DMS 273 treated with DMSO at 0.1 percent for 48 hours (cell line): ENCODE results near the gene PLCB4.
"Not testable (repeated sequence)": the region's sequence is repeated elsewhere in the genome, so short reads cannot be mapped to it uniquely, and the experiment has no call there.

Source experiments
- DNase-seq: peaks from one replicate; lab custom pipeline; 2025; lab: John Stamatoyannopoulos, UW

The PLCB4 gene

DNA sequence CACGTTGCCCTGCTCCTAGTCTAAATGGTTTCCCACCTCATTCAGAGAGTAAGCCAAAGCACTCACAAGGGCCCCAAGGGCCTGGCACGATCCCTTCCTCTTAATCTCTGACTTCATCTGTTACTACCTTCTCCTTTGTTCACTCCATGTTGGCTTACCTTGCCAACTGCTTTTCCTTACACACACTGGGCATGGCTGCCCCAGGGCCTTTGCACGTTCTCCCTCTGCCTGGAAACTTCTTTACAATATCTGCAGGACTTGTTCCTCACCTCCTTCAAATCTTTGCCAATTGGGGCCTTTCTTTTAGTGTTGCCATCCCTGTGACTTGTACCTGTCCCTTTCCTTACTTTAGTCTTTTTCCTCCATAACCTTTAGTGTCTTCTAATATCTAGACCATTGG is 73.9 kb downstream of the PLCB4 start:
- no peak for DNase-seq

DNA sequence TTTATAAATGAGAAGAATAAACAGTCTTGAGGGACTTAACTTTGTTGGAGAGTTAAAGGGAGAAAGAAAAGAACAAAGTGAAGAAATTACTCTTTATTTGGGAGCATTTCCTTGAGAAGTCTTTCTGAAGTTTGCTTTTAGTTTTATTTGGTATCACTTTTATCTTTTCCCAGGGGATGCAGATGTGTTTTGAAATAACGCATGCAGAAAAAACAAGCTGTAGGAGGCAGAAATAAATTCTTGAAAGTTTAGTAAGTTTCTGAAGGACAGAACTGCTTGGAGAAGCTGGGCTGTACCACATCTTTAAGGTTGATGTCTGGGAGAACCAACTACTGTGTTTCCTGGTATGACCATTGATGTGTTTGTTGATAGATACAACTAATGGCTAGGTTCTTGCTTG is 75.0 kb downstream of the PLCB4 start:
- DNase-seq = no peak

DNA sequence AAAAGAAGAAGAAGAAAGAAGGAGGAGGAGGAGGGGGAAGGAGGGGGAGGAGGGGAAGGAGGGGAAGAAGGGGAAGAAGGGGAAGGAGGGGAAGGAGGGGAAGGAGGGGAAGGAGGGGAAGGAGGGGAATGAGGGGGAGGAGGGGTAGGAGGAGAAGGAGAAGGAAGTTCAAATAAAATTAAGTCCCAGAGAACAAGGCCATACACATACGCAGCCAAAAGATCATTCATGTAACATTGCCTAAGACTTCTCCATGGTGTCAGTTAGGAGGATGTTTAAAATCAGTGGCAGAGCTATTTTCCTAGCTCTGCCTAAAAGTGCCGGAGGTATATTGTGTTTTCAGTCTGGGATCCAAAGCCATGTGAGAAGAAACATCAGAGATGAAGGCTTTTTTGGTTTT is 75.8 kb downstream of the PLCB4 start:
- no peak for DNase-seq

DNA sequence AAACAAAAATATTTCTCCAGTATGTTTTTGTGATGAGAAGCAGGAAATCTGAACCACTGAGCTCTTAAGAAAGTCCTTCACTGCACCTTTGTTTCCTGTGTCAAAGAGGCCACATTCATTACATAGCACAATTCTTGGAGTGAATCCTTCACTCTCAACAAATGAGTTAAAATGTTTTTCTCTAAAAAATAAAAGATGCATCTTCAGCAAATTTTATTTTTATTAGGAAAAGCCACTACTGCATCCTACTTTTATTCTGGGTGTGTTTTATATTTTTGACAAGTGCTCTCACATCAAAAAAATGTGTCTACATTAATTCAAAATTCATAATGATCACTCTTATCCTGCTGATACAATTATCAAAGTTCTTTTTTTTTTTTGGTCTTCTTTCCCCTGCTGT is 76.3 kb downstream of the PLCB4 start:
- DNase-seq = no peak

DNA sequence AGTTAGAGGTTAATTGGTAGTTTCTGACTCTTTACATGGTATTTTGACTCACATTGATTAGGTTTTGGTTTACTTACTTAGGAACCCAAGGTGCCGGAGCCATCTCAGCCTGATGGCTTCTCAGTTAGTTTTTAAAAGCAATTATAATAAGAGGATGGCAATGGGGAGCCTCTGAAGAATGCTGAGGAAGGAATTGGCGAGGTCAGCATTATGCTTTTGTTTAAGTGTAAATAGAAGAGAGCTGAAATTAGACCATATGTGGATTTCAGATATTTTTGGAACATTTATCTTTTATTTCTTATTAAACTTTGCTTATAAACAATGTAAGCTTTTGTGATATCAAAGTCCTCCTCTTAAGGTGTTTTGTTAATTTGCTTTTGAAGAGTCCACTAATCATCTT is 77.8 kb downstream of the PLCB4 start:
- no peak for DNase-seq

DNA sequence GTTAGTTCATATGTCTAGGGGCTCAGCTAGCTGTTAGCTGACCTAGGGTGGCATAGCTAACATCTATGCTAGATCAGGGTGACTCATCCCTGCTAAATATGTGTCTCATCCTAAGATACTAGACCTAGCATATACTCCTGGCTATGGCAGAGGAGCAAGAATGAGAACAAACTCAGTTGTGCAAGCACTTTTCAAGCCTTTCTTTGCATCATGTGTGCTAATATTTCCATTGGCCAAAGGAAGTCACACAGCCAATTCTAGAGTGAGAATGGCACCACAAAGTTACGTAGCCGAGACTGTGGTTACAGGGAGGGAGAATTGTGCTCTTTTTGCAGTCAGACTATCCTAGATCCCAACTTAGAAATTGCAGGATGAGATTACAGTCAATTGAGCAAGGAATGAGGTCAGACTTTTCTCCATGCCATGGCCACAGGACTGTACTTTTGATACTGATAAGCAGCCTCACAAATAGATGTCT is 78.7 kb downstream of the PLCB4 start:
- DNase-seq = no peak

DNA sequence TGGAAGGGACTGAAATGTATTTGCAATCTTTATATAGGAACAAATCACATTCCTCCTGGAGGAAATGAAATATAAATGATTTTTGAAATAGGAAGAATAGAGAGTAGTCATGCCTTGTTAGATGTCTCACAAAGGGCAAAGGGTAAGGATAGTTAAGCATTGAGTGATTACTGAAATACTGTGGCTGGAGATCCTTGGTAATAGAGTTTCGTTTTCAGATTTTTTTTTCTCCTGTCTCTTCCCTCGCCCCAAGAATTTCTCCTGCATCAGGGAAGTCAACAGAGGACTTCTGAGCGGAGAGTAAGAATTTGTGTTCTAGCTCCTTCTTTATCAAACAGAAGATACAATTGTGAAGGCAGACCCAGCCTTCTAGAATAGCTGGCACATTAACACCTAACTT is 79.4 kb downstream of the PLCB4 start:
- no peak for DNase-seq

DNA sequence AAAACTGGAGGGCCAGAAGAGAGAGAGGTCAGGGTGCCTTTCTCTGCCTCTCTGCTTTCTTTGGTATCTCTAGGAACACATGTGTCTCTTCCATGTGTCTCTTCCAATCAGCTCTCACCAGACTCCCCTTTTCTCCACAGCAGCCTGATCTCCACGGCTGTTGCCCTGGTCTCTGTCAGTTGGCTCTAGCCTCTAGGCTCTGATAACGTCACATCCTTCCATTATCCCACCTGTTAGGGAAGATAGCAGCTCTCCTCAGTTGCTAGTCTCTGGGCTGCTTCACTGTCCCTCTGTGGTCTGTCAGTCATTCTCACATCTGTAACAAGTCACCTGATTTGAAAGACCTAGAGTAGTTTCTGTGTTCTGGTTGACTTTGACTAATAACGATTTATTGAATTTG is 80.2 kb downstream of the PLCB4 start:
- no peak for DNase-seq

DNA sequence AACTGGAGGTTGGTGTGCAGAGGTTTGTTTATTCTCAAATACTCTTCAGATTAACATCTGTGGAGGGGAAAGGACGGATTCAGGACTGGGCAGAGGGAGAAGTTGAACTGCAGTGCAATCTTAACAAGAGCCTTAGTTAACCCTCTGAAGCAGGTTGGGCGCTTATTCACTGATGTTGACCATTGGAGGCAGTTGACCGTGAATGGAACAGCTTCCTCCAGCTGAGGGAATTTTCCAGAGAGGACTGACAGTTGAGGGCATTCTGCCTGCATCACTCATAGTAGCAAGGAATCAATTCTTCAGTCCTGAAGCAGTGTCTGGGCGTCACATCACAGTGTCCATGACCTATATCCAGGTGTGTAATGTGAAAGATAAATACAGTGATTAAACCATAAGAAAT is 80.9 kb downstream of the PLCB4 start:
- no peak for DNase-seq

DNA sequence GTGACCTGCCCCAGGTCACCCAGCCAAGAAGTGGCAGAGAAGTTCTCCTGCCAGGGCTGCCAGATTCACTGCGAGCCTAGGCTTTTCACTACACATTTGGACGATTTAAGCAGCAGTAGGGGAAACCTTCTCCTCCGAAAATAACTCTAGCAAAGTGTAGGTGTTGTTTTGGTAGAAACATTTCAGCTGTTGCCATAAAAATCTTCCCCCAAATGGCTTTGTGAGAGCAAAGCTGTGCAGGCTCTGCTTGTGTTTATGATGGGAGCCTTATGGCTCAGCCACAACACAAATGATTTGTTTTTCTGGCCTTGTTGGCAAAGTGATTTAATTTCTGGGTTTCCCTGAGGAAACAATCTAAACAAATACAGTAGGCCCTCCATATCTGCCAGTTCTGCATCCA is 81.8 kb downstream of the PLCB4 start:
- DNase-seq = no peak

DNA sequence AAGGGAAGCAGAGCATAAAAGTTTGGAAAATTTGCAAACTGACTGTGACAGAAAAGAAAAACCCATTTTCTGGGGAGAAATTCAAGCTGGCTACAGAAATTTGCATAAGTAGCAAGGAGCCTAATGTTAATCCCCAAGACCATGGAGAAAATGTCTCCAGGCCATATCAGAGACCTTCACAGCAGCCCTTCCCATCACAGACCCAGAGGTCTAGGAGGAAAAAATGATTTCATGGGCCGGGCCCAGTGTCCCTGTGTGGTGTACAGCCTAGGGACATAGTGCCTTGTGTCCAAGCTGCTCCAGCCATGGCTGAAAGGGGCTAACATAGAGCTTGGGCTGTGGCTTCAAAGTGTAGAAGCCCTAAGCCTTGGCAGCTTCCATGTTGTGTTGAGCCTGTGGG is 83.3 kb downstream of the PLCB4 start:
- DNase-seq = not testable (repeated sequence)

DNA sequence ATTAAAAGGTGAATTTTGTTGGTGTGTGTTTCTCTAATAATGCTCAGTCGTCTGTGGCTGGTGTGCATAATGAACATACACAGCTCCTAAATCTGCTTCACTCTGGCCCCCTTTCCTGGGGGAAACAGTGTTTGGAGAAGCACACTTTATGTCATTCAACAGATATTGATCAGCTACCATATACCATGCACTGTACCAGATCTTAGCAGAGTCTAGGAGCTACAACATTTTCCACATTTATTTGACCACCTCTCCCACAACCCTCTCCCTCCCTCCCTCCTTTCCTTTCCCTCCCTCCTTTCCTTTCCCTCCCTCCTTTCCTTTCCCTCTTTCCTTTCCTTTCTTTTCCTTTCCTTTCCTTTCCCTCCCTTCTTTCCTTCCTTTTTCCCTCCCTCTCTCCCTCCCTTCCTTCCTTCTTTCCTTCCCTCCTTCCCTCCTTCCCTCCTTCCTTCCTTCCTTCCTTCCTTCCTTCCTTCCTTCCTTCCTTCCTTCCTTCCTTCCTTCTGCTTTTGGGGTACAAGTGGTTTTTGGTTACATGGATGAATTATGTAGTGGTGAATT is 85.7 kb downstream of the PLCB4 start:
- DNase-seq = no peak

DNA sequence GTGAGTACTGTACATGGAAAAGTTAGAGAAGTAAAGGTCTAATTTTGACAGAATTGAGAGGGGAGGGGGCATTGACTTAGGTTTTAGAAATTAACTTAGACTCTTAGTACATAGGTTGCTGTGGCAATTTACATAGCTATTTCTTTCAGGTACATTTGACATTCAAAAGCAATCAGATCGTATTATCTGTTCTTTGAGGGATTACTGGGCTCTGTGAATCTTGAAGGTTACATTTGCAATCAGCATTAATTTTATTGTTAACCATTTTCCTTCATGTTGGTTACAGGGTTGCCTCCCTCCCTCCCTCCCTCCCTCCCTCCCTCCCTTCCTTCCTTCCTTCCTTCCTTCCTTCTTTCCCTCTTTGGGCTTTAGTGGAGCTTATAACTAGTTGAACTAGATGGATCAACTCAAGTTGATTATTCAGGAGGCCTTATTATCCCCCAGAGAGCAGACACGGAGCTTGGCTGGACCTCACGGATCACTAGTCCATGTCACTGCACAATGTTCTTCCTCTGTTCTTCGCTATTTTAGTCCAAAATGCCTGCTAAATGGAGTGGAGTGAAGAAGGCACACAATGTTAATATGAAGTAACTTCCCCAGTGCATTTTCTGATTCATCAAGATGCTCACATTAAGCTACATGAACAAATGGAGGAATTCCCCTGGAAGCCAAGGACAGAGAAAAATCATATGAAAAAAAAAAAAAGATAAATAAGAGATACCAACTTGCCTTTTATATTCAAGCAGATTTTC is 87.8 kb downstream of the PLCB4 start:
- no peak for DNase-seq

DNA sequence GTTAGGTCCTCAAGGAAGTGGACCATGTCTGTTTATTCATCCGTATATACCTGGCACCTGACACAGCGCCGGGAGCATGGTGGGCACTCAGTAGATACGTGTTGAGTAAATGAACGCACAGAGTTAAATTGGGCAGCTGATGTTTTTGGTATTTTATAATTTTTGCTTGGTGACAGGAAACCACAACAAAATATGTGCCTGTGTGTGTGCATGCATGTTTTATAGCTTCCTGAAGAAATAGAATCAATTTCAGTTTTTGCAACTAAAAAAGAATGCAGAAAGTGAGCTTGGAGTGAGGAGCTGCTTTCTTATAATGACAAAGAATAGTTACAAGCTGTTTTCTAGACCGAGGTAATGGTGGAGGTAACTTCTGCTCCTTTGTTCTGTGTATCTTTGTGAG is 91.4 kb downstream of the PLCB4 start:
- DNase-seq = no peak

DNA sequence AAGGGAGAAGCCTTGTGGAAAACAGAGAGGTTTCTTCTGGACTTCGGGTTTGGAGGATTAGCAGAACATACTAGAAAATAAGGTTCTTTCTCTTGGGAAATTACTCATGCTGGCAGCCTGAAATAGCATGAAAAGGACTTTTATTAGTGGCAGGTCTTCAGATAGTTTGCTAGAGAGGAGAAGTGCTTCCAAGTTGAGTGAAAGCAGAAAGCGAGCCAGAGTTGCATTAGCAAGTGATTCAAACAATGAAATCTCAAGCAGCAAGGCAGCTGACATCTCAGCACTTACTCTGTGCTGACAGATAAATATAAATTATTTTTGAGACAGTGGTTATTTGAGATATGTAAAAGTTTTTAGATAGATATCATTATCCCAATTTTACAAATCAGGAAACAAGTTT is 91.9 kb downstream of the PLCB4 start:
- no peak for DNase-seq

DNA sequence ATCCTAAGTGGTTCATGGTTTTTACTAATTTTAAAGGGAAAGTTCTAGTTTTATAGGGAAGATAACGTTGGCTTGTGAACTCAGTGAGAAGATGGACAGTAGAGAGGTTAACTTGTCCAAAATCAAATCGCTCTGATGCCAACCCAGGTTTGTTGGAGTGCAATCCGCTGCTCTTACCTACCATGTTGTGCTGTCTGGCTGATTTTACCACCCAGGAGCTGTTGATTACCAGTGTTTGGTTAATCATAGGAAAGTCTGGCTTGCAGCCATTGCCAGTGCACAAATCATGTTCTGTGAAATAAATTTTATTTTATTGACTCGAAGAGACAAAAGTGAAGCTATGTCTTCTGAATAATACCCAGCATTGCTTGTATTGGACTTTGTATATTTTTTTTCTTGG is 92.4 kb downstream of the PLCB4 start:
- DNase-seq = no peak

DNA sequence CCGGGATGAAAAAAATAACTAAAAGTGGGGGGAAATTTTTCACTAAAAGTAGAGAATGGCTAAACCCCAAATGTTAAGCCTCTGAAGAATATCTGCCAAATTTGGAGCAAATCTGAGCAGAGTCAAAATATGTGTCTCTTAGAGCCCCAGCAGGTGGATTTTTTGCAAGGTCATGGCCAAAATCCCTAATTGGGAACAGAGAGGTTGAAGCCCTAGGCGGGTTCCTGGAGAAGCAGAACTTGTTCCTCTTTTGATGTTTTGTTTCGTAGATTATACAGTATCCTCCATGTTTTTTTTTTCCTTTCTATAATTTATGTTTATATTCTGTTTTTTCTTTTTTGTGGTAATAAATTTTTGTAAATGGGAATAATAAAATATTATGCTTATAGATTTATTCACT is 94.4 kb downstream of the PLCB4 start:
- no peak for DNase-seq

DNA sequence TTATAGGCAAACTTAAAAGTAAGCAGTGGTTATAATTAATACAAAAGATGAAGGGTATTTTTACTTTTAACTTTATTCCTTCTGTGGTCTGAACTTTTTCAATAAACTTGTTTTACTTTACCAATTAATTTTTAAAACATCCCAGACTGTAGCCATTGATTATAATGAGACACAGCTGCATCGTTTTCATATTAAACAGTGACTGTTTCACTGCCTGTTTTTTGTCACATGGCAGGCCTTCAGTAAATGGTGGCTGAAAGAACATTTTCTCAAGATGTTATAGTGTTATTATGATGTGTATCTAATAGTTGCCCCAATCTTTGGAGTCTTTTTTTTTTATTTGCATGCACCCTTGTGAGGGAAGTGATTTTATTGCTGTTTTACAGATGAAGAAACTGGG is 95.1 kb downstream of the PLCB4 start:
- DNase-seq = no peak

DNA sequence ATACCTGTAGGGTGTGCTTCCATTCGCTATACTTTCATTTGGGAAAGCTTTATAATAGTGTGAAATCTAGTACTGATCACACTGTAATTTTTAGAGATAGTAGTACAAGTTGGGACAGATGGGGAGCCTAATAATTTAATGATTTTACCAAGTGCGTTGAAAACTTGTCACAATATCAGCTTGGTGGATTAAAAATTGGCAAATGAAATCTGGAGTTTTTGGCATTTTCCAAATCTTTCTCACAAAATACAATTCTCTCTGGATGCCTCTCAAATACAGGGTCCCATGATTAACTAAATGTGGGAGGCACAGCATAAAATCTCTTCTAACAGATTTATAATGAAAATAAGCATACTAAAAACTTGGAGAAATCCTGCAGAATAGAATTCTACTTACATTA is 96.4 kb downstream of the PLCB4 start:
- DNase-seq = no peak

DNA sequence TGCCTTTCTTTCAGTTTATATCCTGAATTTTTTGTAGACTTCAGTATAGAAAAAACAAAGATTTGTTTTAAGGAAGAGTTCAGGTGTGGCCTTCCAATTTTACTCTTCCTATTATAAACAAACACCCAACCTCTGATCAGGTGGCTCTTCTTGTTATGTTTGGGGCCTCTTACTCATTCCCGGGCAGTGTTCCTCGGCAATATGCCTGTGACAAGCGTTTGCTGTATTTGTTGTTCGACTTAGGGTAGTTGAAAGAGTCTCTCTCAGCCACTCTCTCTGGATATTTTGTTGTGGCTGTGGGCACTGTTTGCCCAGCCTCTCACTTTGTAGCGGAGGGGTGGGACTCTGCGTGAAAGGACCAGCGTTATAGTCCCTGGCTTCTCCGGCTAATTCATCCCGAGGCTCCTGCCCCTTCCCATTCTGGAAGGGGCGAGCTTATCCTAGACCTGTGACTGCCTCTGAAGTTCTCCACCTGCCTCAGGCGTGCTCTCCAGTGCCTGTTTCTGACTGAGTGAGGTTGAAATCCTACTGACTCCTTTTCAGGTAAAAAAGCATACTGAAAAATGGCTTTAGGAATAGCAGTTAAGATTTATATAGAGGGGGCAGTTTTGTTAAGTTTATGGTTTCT is 97.4 kb downstream of the PLCB4 start:
- DNase-seq = no peak

DNA sequence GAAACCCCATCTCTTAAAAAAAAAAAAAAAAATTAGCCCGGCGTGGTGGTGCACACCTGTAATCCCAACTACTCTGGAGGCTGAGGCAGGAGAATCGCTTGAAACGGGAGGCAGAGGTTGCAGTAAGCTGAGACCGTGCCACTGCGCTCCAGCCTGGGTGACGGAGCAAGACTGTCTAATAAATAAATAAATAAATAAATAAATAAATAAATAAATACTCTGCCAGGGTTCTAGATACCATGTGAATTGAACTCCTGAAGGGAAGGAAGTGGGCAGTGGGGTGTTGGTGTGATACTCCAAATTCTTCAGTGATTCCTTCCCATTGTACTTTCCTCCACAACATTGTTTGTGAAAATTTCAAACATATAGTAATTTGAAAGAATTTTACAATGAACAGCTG is 100.5 kb downstream of the PLCB4 start:
- DNase-seq = no peak

DNA sequence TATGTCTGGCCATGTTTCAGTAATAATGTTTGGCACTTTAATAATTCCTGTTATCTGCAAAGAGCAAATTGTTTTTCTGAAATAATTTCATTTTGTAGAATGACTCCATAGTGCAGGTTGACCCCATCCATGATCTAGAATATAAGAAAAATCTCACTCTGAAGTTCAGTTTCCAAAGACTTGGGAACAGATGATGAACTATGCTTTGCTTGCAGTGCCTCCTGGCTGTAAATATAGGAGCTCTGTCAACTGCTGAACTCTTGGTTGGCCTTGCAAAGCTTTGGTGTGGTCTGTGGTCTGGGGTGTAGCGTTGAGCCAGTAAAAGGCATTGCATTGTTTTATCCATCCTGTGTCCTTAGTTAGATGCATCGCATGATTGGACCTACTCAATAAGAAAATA is 104.0 kb downstream of the PLCB4 start:
- DNase-seq = no peak

DNA sequence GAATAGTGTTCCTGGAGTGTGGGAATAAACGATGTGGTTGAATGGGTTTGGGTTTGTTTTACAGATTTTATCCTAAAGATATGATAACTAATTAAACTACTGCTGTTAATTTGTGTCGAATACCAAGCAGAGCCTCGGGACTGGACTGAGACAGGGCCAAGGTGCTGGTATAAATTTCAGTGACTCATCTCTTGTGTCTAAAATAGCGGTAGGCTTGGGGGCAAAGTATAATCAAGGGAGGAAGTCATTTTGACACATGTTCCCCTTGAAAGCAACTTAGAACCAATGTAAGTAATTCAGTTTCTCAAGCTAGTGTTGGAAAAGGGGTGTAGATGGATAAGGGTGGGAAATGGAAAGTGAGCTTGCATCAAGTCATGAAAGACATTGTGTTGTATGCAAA is 108.4 kb downstream of the PLCB4 start:
- no peak for DNase-seq
